GM12874 (cell line): Measurements from ENCODE around the gene SUPT4H1.

Source experiments
- TF ChIP-seq, protein P1 (sequence below): IDR thresholded peaks from 2 replicates; pipeline ENCODE4 v1.5.1; 2011; ENCODE audit warnings: low read depth, mild to moderate bottlenecking, control low read depth, low read length, moderate library complexity; ENCODE audit not compliant: insufficient read depth

Gene SUPT4H1

DNA sequence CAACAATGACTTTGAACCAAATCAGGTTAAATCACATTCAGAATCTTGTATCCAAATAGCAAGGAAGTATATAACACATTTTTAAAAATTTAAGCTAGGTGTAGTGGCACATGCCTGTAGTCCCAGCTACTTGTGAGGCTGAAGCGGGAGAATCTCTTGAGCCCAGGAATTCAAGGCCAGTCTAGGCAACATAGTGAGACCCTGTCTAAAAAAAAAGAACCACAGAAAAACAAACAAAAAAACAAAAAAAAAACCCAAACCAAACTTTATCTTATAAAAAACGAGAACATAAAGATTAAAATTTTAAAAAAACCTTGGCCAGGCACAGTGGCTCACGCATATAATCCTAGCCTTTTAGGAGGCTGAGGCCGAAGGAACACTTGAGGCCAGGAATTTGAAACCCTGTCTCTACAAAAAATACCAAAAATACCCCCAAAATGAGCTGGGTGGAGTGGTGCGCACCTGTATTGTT, 11.6 kb downstream of the SUPT4H1 start:
- TF ChIP-seq, protein P1, sequence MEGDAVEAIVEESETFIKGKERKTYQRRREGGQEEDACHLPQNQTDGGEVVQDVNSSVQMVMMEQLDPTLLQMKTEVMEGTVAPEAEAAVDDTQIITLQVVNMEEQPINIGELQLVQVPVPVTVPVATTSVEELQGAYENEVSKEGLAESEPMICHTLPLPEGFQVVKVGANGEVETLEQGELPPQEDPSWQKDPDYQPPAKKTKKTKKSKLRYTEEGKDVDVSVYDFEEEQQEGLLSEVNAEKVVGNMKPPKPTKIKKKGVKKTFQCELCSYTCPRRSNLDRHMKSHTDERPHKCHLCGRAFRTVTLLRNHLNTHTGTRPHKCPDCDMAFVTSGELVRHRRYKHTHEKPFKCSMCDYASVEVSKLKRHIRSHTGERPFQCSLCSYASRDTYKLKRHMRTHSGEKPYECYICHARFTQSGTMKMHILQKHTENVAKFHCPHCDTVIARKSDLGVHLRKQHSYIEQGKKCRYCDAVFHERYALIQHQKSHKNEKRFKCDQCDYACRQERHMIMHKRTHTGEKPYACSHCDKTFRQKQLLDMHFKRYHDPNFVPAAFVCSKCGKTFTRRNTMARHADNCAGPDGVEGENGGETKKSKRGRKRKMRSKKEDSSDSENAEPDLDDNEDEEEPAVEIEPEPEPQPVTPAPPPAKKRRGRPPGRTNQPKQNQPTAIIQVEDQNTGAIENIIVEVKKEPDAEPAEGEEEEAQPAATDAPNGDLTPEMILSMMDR = no peak

GRCh38 chr17:58339755-58340404, 12.1 kb downstream of the SUPT4H1 start:
- TF ChIP-seq, protein P1 = no peak

- TF ChIP-seq, protein P1 = no peak
Measured at GRCh38 chr17:58338841-58339754, 12.9 kb downstream of the SUPT4H1 start.

- TF ChIP-seq, protein P1 = peak; percentile 45; the same call in 1 of the 2 replicates
Measured at GRCh38 chr17:58338454-58338840, 13.6 kb downstream of the SUPT4H1 start.

DNA sequence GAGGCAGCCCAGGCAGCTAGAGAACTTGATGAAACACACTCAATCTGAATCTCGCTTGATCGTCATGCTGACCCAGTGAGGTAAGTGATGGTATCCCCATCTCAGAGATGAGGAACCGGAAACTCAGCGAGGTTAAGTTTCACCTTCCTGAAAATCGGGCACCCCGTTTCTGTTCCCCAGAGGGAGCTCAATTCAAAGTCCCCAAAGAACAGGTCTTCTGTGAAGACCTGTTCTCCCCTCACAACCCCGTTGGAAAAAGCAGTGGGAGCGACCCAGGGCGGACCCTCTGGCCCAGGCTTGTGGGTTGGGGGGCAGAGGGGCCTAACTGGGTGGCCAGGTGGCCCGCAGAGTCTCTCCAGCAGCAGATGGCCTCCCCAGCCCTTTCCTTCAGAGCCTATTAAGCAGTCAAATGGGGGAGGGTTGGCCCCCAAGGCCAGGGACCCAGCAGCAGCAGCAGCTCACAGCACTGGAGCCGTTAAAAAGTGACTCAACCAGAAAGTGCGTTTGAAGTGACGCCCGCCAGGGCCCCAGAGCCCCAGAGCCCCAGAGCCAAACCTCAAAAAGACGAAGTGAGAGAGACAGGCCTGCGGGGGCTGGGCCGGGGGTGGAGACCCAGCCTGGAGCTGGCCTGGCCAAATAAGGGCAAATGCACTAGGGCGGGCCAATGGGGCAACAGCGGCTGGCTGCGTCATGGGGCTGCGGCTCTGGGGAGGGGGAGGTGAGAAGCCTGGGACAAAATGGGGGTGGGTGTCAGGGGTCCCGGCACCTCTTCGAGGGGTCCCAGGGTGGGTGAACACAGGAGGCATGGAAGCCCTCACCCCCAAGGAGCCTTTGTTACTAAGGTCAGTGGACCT, 14.2 kb downstream of the SUPT4H1 start:
- TF ChIP-seq, protein P1 = no peak

GRCh38 chr17:58337210-58337599, 14.8 kb downstream of the SUPT4H1 start:
- TF ChIP-seq, protein P1 = no peak
